Vagina (tissue), 2 donors: ENCODE results near the gene CADPS2. TPM values are rescaled to one million over a fixed set of nuclear protein-coding genes. Genes with fewer than 3 reads are reported as not detected.

Experiments
- DNase-seq, 2 donors: peaks; one replicate each; pipeline ENCODE4 v3.0.0-alpha.2; 2017; ENCODE audit errors: extremely low spot score in 2 of 2
- H3K27ac ChIP-seq: fragments of 200-600 bp; sonication (generic); one replicate; pipeline ENCODE4 v1.5.1; 2019
- H3K27me3 ChIP-seq: fragments of 200-600 bp; sonication (generic); one replicate; pipeline ENCODE4 v1.5.1; 2019
- H3K36me3 ChIP-seq, 2 donors: fragments of 200-600 bp; sonication (generic); one replicate each; pipeline ENCODE4 v1.5.1; 2017 to 2019
- H3K4me1 ChIP-seq: fragments of 200-600 bp; sonication (generic); one replicate; pipeline ENCODE4 v1.5.1; 2019
- H3K4me3 ChIP-seq, 2 donors: fragments of 200-600 bp; sonication (generic); 1 replicate in 1 of 2; 2 replicates in 1 of 2; pipeline ENCODE4 v1.5.1; 2016 to 2019
- H3K9me3 ChIP-seq: fragments of 200-600 bp; sonication (generic); one replicate; pipeline ENCODE4 v1.5.1; 2019
- CTCF ChIP-seq, 3 experiments: fragments of 450-650 bp in 2 of 3; fragments of 200-600 bp in 1 of 3; sonication (generic) in 1 of 3; IDR thresholded peaks; one replicate each; pipeline ENCODE4 v1.5.1; 2017 to 2019; ENCODE audit warnings: antibody characterized with exemption in 3 of 3, mild to moderate bottlenecking in 2 of 3, moderate library complexity in 2 of 3
- POLR2A ChIP-seq, 2 donors: fragments of 450-650 bp; IDR thresholded peaks; one replicate each; pipeline ENCODE4 v1.6.1; 2017; ENCODE audit warnings: antibody characterized with exemption in 2 of 2, mild to moderate bottlenecking in 2 of 2, moderate library complexity in 2 of 2
- POLR2AphosphoS5 ChIP-seq, 2 donors: sonication (generic); formaldehyde crosslinking; IDR thresholded peaks; one replicate each; pipeline ENCODE4 v1.9.0; 2017; ENCODE audit warnings: antibody characterized with exemption in 2 of 2, mild to moderate bottlenecking in 2 of 2, low read depth in 1 of 2; ENCODE audit not compliant: insufficient read depth in 1 of 2
- intact Hi-C: fragments of 100-400 bp; cut with DNase I; formaldehyde crosslinking; loops from one replicate; pipeline ENCODE4 v1.15.1; 2023
- total RNA-seq: library from RNA; depleted of rRNA; stranded (reverse); fragments of >200 nt; gene quantifications from one replicate; pipeline ENCODE4 v1.2.3, GENCODE V29; 2016

Gene CADPS2
- total RNA-seq, 1 donor from 2014 or later = 25.5 TPM

DNA sequence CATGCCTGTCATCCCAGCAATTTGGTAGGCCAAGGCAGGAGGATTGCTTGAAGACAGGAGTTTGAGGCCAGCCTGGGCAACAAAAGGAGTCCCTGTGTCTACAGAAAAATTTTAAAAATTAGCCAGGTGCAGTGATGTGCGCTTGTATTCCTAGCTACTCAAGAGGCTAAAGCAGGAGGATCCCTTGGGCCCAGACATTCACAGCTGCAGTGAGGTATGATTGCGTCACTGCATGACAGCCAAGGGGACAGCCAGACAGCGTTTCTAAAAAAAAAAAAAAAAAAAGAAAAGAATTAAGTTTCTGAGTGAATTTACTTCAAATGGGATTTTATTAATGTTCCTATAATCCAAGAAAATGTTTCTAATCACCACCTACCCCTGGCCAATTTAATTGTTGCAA lies 96.1 kb downstream of the CADPS2 start:
- Histone ChIP-seq H3K4me3 (no peak overlapping the region), H3K27ac (no peak overlapping the region), H3K9me3 (no peaks in the 10 kb centered on the region), H3K4me1 (no peaks in the 10 kb centered on the region), H3K27me3 (no peaks in the 10 kb centered on the region), H3K36me3 (no peaks in the 10 kb centered on the region)
- no peak for DNase-seq
- no peak for TF ChIP-seq CTCF (IDR thresholded peaks at IDR 0.05)
- no peak for TF ChIP-seq POLR2AphosphoS5 (IDR thresholded peaks at IDR 0.05; ENCODE audit: insufficient read depth in 1 of 2, low read depth in 1 of 2)
- no peak for TF ChIP-seq POLR2A (IDR thresholded peaks at IDR 0.05)
- intact Hi-C loops = no loop called here

DNA sequence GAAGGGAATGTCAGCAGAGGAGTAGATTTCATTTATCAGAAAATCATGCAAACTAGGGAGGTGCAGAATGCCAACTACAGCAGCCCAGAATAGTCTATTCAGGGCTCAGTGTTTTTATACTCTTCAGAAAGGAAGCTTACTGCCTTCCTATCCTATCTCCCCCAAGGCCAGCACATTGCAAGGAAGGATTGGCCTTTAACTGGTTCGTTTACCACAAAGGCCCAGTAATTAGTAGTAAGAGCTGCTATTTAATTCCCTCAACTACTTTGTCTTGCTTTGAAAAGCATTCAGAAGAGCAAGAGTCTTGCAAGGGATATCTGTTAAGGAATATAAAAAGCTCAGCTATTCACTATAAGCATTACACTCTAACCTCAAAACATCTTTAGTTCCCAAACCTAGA lies 97.1 kb downstream of the CADPS2 start:
- H3K36me3 ChIP-seq = no peaks in the 10 kb centered on the region
- TF ChIP-seq POLR2A (IDR thresholded peaks at IDR 0.05) (no peak), CTCF (IDR thresholded peaks at IDR 0.05) (no peak), POLR2AphosphoS5 (IDR thresholded peaks at IDR 0.05; ENCODE audit: insufficient read depth in 1 of 2, low read depth in 1 of 2) (no peak)
- H3K27ac ChIP-seq = no peak overlapping the region
- H3K4me3 ChIP-seq = no peak overlapping the region
- DNase-seq = no peak
- no peaks in the 10 kb centered on the region for H3K4me1 ChIP-seq
- H3K9me3 ChIP-seq = no peaks in the 10 kb centered on the region
- intact Hi-C loops = no loop called here
- H3K27me3 ChIP-seq = no peaks in the 10 kb centered on the region

DNA sequence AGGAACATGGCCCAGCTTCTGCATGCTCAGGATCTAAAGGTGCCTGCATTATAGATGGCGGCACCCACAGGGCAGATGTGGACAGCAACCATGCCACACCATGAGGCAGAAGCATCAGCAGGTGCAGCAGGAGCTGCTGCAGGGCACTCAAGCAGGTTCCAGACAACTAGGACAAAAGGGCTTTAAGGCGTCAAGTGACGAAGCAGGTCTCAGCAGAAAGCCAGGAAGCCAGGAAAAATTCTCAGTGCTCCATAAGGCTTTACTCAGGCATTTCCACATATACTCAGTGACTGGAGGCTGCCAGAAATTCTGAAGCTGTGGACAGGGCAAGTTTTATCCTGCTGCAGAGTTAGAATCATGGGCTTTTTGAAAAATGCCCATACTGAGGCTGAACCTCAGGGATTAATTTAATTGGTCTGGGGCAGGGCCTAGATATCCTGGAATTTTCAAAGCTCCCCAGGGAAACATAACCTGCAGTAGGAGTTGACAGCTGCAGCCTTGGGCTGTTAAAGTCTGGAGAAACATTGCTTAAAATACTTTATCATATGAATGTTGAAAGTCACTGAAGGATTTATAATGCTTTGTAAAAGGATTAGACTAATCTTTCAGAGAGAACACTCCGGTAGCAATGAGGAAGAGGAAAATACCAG lies 115.4 kb downstream of the CADPS2 start:
- Histone ChIP-seq H3K4me3 (no peak overlapping the region), H3K4me1 (peaks cover 16% of the 10 kb centered on the region), H3K9me3 (no peaks in the 10 kb centered on the region), H3K27ac (no peak overlapping the region), H3K36me3 (no peaks in the 10 kb centered on the region), H3K27me3 (no peaks in the 10 kb centered on the region)
- TF ChIP-seq POLR2A (IDR thresholded peaks at IDR 0.05) (no peak), CTCF (IDR thresholded peaks at IDR 0.05) (no peak), POLR2AphosphoS5 (IDR thresholded peaks at IDR 0.05; ENCODE audit: insufficient read depth in 1 of 2, low read depth in 1 of 2) (no peak)
- no peak for DNase-seq
- intact Hi-C loops = no loop called here

DNA sequence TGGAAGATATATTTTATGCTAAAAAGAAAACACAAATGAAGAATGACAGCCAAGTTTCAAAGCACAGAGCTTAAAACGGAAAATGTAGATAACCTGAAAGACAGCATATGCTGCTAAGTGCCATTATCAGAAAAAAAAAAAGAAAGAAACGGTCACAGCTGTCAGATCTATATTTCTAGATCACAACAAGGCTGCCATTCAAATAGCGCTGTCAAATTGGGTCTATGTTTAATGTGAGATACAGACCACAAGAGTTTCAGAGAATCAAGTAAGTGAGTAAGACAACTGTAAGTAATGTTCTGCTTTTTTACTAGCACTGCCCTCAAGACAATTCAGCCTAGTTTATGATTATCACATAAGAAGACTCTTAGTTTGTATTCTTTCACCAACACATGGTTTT lies 117.4 kb downstream of the CADPS2 start:
- no peak for DNase-seq
- intact Hi-C loops = no loop called here
- H3K4me1 ChIP-seq = peaks cover 16% of the 10 kb centered on the region
- no peaks in the 10 kb centered on the region for H3K36me3 ChIP-seq
- H3K4me3 ChIP-seq = no peak overlapping the region
- H3K9me3 ChIP-seq = no peaks in the 10 kb centered on the region
- H3K27me3 ChIP-seq = no peaks in the 10 kb centered on the region
- no peak overlapping the region for H3K27ac ChIP-seq
- TF ChIP-seq POLR2AphosphoS5 (IDR thresholded peaks at IDR 0.05; ENCODE audit: insufficient read depth in 1 of 2, low read depth in 1 of 2) (no peak), POLR2A (IDR thresholded peaks at IDR 0.05) (no peak), CTCF (IDR thresholded peaks at IDR 0.05) (no peak)

GRCh38 chr7:122767339-122767738 lies 118.9 kb downstream of the CADPS2 start:
- intact Hi-C loops = no loop called here
- DNase-seq = no peak
- H3K27ac ChIP-seq = no peak overlapping the region
- no peaks in the 10 kb centered on the region for H3K36me3 ChIP-seq
- H3K27me3 ChIP-seq = no peaks in the 10 kb centered on the region
- H3K4me1 ChIP-seq = peaks cover 16% of the 10 kb centered on the region
- H3K9me3 ChIP-seq = no peaks in the 10 kb centered on the region
- no peak overlapping the region for H3K4me3 ChIP-seq
- no peak for TF ChIP-seq CTCF (IDR thresholded peaks at IDR 0.05)
- TF ChIP-seq POLR2A (IDR thresholded peaks at IDR 0.05) = no peak
- TF ChIP-seq POLR2AphosphoS5 (IDR thresholded peaks at IDR 0.05; ENCODE audit: insufficient read depth in 1 of 2, low read depth in 1 of 2) = no peak
